Body of pancreas (tissue), 4 donors: ENCODE measurements around the gene DAPP1.

ENCODE experiments used
- CTCF ChIP-seq, 7 experiments: fragments of 450-650 bp in 4 of 7; fragments of 200-600 bp in 3 of 7; sonication (generic) in 3 of 7; IDR thresholded peaks; one replicate each; pipeline ENCODE4 v1.5.1; 2016 to 2019; ENCODE audit warnings: antibody characterized with exemption in 7 of 7
- POLR2A ChIP-seq, 3 donors: fragments of 450-650 bp; IDR thresholded peaks; one replicate each; pipeline ENCODE4 v1.6.1; 2016; ENCODE audit warnings: antibody characterized with exemption in 3 of 3, mild to moderate bottlenecking in 2 of 3

- TF ChIP-seq CTCF (IDR thresholded peaks at IDR 0.05) (no peak), POLR2A (IDR thresholded peaks at IDR 0.05) (no peak)
These were observed 44.7 kb downstream of the DAPP1 start for GRCh38 chr4:99861120-99861905.
